Fibroblast of skin of left biceps (primary cell): ENCODE results near the gene AKNA.
A peak's percentile ranks its signal among the peaks of the same experiment; 100 is the strongest.

Experiments used
- DNase-seq, 2 experiments: peaks; one replicate each; pipeline ENCODE4 v3.0.0-alpha.2; 2013; ENCODE audit warnings: low read depth in 2 of 2

Gene AKNA

DNA sequence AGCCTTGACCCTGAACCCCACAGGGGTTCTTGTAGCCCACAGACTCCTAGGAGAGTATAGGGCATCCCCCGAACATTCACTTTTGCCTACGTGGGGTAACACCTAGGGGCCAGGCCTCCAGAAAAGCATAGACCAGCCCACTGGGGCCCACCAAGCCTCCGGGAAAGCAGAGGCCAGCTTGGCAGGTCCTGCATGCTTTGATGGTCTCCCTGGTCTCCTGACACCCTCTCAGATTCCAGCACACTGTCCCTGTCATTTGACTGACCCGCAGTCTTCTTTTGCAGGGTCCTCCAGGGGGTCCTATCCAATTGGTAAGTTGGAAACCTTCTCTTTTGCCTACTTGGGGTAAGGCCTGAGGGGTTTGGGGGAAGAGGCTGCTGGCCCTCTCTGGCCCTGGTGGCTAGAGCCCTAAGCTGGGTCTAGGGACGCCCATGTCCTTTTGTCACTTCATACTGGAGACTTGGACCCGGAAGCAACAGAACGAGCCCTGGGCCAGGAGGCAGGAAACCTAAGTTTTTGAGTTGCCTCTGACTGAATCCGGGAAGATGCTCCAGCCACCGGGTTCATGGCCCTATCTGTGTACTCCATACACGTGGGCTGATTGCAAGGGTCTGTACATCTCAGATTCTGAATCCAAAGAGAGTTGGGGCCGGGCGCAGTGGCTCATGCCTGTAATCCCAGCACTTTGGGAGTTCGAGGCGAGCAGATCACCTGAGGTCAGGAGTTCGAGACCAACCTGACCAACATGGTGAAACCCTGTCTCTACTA, 85.8 kb downstream of the AKNA start:
- no peak for DNase-seq

DNA sequence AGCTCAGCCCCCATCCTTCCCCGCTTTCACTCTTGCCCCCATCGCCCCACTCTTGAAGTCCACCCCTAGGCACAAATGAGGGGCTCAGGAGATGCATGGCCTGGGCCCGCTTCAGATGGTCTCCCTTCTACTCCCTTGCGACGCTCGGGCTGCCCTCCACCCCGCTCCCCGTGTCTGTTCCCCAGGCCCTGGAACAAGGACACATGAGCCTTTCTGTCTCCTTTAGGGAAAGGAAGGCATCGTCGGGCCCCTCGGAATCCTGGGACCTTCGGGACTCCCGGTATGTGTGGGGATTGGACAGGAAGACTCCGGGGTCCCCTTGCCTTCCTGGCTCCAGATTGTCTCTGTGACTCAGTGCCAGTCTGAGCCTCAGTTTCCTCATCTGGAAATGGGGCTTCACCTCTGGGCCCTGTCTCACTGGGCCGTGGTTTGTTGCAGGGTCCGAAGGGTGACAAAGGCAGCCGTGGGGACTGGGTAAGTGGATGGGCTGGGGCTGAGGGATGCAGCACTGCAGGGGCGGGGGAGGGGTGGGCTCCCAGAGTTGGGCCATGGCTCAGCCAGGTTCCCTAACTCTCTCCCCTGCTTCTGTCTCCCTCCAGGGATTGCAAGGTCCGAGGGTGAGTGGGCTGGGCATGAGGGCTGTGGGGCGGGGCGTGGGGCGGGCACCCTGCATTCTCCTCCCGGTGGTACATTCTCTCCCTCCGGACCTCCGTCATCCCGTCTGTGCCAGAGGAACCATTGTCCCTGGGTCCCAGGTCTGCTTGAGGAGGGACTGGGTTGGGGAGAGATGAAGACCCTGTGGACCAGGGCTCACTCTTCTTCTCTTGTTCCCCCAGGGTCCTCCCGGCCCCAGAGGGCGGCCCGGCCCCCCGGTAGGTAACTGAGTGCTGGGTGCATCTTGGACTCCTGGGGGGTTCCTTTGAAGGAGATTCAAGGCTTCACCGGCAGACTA, 86.7 kb downstream of the AKNA start:
- DNase-seq: no peak

DNA sequence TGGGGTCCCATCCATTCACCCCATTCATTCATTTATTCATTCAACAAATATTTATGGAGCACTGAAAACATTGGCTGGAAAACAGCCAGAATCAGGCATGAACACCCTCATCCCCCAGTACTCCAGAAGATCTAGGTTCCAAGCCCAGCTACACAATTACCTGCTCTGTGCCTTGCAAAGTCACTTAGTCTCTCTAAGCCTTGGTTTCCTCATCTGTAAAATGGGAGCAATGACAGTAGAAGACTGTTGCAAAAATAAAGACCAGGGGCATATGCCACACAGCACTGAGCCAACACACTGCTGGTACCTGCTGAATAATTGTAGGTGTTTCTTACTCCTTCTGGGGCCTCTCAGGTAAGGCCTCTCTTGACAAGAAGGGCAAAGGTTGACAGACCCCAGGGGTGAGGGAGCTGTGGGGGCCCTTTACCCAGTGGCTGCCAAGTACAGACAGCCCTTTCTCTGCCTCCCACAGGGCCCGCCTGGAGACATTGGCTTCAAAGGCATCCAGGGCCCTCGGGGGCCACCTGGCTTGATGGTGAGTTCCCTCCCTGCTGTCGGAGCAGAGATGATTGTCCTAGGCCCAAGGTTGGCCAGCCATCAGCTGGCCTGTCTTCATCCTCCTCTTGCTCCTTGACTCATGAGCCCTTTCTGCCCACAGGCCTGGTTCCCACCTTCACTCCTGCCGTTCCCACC, 87.5 kb downstream of the AKNA start:
- no peak for DNase-seq

DNA sequence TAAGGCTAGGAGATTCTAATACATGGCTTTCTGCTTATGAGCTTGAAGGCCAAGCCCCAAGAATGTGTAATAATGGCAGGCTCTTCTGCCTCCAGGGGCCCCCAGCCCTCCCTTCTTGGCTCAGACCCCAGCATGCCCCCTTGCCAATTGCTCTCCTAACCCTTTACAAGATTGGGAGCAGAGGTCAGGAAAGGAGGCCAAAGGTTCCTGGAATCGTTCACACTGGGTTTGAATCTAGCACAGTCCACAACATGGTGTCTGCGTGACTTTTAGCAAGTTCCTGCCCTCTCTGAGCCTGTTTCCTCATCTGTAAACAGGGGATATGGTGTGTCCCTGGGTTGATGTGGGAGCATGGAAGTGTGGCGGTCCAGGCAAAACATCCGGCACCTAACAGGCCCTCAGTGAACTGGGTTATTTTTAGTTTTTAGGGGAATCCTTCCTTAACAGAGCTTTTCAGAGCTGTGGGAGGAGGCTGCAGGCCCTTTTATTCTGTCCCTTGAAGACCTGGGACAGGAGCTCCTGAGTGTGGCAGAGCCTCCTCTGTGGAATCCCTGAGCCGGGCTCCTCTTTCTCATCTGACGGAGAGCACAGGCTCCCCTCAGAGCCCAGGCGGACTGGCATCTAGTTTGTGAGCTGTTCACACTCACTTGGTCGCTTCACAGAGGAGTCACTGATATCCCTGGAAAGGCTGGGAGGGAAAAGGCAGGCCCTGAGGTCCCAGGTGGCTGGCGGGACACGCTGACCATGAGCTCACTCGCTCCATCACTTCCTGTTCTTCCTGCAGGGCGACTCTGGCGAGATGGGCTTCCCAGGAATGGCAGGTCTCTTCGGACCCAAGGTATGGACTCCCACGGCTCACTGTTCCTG, 88.3 kb downstream of the AKNA start:
- DNase-seq: no peak

DNA sequence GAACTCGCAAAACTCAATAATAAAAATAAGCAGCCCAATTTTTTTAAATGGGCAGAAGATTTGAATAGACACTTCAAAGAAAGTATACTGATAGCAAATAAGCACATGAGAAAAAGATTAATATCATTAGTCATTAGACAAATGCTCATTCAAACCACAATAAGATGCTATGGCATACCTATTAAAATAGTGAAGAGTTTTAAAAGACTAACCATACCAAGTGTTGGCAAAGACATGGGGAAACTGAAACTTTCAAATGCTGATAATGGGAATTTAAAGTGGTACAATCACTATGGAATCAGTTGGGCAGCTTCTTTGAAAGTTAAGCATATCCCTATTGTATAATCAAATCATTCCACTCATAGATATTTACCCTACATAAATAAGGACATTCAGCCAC, 91.4 kb downstream of the AKNA start:
- no peak for DNase-seq

DNA sequence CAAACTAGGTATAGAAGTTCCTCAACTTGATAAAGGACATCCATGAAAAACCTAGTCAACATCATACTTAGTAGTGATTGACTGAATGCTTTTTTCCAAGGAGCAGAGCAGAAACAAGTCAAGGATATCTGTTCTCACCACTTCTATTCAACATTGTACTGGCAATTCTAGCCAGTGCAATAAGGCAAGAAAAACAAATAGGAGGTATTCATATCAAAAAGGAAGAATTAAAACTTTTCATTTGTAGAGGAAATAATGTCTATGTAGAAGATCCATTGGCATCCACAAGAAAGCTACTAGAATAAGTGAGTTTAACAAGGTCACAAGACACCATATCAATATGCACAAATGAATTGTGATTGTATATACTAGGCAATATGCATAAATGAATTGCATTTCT, 93.1 kb downstream of the AKNA start:
- DNase-seq: no peak

DNA sequence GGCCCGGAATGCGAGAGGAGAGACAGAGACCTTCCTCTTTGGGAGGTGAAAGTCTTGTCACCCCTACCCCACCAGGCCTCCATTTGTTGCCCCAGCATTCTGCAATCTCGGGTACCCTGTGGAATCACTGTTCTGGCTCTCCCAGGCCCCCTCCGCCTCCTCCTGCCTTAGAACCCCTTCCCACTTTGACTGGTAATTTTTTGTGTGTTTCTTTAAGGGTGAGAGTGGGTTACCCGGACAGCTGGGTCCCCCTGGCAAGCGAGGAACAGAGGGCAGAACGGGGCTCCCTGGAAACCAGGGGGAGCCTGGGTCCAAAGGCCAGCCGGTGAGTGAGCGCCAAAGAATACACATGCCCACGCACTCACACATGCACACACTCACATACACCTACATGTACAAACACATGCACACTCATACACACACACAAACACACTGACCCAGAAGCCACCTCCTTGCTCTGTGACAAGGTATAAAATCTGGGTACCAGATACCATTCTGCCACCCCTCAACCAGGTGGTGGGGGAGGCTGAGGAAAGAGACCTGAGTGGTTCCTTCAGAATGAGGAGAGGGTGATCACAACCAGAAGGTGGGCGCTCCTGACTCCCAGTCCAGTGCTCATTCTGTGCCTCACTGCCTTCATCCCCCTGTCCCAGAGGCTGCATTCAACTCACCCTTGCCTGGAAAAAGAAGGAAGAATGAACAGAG, 95.7 kb downstream of the AKNA start:
- DNase-seq: no peak

DNA sequence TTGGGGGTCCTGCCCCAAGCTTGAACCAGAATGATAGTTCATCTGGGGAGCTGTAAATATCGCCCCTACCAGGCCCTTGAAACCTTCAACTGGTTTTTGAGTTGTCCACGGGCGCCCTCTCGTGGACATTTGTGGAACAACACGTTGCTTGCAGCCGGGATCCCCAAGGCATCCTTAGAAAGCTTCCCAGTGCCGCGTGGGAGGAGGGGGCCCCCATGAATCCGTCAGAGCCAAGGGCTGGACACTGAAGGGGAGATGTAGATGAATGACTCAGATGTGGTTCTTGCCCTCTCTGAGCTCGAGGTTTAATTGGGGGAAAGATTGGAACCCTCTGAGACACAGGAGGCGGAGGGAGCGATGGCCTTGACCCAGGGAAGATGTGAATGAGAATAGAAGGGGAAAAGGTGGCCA, 96.7 kb downstream of the AKNA start:
- no peak for DNase-seq

DNA sequence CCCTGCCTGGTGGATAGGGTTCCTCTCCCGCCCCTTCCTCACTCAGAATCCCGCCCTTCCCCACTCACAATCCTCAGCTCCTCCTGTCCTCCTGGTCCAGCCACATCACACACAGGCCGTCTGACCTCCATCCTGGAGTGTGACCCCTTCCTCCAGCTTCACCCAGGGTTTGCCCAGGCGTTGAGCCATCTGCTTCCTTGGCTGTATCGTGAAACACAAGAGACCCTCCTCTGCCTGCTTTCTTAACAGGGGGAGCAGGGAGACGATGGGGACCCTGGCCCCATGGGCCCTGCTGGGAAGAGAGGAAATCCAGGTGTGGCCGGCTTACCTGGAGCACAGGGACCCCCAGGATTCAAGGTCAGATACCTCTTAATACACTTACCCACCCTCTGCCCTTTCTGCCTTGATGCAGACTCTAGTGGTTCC, 97.2 kb downstream of the AKNA start:
- no peak for DNase-seq

DNA sequence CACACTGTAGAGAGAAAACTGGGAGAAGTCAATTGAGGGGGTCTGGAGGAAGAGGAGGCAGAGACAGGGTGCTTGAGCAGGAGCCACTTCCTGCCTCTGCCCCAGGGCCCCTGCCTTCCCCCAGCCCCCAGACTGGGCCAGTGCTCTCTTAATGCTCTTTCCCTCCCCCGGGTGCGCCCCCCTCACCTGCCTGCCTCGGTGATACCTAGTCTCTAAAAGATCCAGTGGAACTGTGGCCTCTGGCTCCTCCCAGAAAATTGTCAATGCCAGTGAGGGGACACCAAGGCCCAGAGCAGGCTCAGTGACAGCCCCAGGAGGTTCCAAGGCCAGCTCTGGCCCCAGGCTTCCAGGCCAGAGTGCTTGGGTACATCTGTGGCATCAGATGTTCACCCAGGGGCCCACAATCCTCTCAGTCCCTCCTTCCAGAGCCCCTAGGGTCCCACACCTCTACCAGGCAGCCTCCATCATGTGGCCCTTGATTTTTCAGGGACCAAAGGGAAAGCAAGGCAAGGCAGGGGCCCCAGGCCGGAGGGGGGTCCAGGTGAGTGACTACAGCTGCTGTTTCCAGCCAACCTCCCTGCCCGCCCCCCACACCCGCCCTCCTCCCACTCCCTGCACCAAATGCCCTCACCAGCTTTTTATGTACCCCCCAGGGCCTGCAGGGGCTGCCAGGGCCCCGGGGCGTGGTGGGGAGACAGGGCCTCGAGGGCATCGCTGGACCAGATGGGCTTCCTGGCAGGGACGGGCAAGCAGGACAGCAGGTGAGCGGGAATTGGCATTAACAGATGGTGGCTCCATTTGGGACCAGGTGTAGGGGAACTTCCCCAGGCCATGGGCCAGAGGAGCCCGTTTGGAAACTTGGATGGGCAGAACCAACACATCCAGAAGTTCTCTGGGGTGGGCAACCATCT, 98.0 kb downstream of the AKNA start:
- DNase-seq: no peak

DNA sequence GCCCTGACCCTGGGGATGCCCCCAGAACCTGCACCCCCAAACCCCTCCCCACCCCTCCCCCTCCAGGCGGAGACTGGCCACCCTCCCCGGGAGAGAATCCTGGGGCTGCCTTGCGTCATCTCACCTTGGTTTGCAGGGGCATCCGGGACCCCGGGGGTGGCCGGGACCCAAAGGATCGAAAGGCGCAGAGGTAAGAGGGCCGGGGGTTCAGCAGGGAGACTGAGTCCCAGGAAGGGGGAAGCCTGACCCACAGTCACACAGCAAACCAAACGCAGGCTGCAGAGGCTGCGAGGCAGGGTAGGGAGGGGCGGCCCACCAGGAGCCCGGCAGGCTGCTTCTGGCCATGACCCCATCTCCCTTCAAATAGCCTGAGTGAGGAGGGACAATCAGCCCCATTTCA, 98.7 kb downstream of the AKNA start:
- no peak for DNase-seq

DNA sequence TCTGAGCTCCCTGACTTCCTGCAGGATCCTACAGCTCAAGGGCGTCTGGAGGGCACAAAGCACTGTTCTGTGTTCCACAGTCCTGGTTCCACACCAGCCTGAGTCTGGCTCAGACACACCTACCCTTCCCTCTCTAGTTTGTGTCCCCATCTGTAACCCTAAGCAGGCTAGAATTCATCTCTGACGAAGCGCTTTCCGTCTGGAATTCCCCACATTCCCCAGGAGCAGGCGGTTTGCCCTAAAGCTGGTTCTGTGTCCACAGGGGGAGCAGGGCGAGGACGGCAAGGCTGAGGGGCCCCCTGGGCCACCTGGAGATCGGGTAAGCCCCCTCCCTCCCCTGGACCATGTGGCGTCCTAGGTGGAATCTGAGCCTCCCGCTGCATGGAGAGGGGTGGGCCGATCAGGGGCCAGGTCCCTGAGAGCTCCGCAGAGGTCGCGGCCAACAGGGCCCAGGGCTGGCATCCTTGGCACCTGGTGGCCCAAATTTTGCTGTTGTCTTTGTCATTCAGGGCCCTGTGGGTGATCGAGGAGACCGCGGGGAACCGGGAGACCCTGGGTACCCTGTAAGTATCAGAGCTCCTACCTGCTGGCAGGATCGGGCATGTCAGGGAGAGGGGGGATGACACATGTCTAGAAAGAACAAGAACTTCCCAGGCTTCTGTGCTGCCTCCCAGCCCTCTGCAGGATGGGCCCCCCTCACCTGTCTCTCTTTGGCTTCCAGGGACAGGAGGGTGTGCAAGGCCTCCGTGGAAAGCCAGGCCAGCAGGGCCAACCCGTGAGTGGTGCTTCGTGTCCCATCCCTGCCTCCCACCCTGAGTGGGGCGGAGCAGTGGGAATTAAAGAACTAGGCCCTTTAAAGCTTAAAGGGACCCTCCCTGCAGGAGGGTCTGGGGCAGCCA, 99.3 kb downstream of the AKNA start:
- DNase-seq: no peak

DNA sequence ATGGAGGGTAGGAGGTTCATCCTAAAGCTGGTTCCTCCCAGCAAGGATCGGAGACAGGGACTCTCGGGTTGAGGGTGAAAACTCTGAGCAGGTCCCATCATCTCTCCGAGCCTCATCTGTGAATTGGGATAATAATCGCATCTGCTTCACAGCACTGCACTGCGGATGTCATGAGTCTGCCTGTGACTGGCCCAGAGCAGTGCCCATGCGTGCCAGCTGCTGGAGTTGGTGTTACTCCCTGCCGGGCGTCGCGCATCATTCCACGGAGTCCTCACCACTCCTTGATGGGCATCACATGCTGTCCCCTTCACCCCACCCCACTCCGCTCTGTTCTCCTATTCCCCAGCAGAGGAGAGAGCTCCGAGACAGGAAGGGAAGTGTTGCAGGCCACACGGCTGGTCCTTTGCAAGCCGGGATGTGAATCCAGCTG, 100.0 kb downstream of the AKNA start:
- no peak for DNase-seq

DNA sequence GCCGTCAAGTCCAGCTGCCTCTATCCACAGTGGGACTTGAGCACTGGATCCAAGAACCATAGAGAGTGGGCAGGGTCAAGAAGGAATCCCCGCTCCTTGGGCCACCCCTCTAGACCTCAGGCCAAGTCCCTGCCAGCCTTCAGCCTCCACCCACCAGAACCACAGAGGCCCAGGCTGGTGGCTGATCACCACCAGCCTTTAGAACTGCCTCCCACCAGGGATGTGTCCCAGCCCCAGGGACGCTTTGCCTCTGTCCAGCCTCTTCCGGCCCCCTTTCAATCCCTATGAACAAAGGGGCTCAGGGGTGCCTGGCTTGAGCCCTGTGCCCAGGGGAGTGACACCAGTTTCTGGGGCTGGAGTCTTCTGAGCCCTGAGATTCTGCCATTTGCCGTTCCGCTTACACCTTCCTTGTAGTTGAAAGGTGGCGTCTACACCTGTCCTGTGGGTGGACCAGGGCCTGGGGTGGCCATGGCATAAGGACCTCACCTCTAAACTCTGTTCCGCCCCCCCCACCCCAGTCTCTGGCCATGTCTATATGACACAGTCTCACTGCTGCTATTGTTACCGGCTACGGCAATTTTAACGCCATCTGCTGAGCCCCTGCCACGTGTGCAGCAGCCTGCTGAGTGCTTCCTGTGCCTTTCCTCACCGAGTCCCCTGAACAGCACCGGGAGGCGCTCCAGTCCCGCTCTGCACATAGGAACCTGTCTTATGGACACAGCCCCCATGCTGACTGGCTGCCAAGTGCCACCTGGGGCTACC, 100.6 kb downstream of the AKNA start:
- no peak for DNase-seq

DNA sequence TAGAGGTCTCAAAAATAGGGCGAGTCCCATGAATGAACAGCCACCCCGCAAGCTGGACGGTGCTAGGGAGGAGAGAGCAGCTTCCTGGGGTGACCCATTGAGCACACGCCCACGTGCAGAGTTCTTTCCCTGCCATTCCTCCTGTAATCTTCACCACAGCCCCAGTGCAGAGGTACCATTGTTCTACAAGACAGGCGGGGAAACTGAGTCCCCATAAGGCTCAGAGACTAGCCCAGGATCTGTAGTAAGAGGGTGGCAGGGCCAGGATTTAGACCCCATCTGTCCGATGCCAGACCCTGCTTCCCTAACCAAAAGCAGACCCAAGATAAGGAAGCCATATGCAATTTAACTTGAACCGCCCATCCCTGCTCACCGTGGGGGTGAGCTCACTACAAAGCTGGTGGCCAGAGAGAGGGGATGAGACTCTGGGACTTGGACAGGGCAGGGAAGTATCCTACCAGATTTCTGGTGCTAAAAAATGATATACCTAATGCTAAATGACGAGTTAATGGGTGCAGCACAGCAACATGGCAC, 101.6 kb downstream of the AKNA start:
- no peak for DNase-seq

DNA sequence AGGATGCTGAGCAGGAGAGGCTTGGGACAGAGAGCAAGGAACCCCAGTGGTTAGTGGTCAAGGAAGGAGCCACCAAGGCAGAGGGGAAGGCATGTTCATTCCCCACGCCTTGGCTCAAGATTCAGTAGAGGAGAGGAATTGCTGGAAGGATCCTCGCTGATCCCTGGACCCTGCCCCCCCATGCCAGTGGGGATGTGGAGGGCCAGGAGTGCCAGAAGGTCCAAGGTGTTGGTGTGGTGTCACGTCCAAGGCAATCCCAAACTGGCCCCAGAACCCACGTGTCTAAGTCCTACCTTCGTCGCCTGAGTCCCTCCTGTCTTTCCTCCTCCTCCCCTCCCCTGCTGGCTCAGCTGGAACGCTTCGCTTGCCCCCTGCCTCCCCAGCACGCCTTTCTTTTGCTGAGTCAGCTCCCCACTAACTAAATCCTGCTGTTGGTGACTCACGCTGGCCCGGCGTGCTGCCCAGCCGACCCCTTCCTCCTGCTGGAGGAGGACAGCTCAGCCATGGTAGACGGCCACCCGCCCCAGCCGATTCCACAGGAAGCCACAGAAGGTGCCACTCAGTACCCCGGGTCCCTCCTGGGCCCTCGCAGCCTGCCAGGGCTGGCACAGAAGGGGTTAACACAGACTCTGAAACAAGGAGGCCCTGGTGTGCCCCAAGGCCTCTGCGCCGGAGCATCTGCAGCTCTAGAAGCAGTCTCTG, 102.5 kb downstream of the AKNA start:
- peak in 1 of 2 experiments; percentile 78 for DNase-seq
